ENCODE measurements around the gene EXOC7.

The EXOC7 gene

DNA sequence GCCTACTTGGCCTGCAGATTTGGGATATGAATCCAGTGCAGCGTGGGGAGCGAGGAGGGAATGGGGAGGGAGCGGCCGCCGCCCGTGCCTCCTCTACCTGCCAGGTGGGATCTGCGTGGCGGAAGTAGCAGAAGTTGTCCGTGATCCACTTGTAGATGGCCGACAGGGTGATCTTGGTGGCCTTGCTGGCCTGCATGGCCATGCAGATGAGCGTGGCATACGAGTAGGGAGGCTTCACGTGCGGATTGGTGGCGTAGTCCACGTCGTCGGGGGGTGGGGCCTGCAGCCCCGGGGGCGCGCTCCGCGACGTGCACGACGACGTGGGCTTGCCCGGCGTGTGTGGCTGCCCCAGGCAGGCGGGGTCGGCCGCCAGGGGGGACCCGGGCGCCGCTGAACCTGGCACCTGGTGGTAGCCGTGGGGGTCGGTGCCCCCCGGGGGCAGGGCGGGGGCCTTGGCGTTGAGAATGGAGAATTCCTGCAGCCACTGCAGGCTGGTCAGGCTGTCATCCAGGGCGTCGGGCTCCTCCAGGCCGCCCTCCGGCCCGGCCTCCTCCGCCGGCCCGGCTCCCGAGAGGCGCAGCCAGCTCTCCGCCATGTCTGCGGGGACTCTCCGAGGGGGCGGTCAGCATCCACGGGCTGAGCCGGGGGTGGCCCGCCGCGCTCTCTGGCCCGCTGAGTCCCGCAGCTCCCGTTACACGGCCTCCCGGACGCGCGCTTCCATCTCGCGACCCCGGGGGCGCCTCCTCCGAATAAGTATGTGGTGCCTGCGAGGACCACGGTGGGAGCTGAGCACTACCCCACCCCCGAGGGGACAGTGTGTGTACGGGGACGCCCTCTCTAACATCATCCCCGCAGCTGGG is 36.4 kb upstream of the EXOC7 start:
- intact Hi-C loops (cut with DNase I) = loop anchor here (10.0 kb wide), 1 partner anchor 45 kb away; no protein-coding TSS in a partner anchor
- no peak for DNase-seq

GRCh38 chr17:76138896-76139752 is 35.5 kb upstream of the EXOC7 start:
- intact Hi-C loops (cut with DNase I) = loop anchor here (10.0 kb wide), 1 partner anchor 46 kb away; no protein-coding TSS in a partner anchor
- peak in 1 of 42 donors; percentile 39 for DNase-seq

GRCh38 chr17:76138234-76138895 is 34.8 kb upstream of the EXOC7 start:
- peak; percentile 33 to 91 (median 71) for DNase-seq
- intact Hi-C loops (cut with DNase I) = loop anchor here (10.0 kb wide), 1 partner anchor 46 kb away; no protein-coding TSS in a partner anchor

- intact Hi-C loops (cut with DNase I) = loop anchor here (10.0 kb wide), 1 partner anchor 47 kb away; no protein-coding TSS in a partner anchor
- DNase-seq = no peak
Observed at GRCh38 chr17:76137351-76138233, 34.0 kb upstream of the EXOC7 start.

- intact Hi-C loops (cut with DNase I) = loop anchor here (10.0 kb wide), 1 partner anchor 48 kb away; no protein-coding TSS in a partner anchor
Observed at GRCh38 chr17:76137001-76137350, 33.4 kb upstream of the EXOC7 start.

GRCh38 chr17:76136276-76137000 is 32.9 kb upstream of the EXOC7 start:
- DNase-seq = no peak
- intact Hi-C loops (cut with DNase I) = loop anchor here (10.0 kb wide), 1 partner anchor 48 kb away; no protein-coding TSS in a partner anchor

More at GRCh38 chr17:76137001-76137350, 33.4 kb upstream of the EXOC7 start:
- DNase-seq = peak in 1 of 42 donors; percentile 25

- intact Hi-C loops (cut with DNase I) = loop anchor here (10.0 kb wide), 1 partner anchor 49 kb away; no protein-coding TSS in a partner anchor
- no peak for DNase-seq
Observed at GRCh38 chr17:76135810-76136188, 32.2 kb upstream of the EXOC7 start.

DNA sequence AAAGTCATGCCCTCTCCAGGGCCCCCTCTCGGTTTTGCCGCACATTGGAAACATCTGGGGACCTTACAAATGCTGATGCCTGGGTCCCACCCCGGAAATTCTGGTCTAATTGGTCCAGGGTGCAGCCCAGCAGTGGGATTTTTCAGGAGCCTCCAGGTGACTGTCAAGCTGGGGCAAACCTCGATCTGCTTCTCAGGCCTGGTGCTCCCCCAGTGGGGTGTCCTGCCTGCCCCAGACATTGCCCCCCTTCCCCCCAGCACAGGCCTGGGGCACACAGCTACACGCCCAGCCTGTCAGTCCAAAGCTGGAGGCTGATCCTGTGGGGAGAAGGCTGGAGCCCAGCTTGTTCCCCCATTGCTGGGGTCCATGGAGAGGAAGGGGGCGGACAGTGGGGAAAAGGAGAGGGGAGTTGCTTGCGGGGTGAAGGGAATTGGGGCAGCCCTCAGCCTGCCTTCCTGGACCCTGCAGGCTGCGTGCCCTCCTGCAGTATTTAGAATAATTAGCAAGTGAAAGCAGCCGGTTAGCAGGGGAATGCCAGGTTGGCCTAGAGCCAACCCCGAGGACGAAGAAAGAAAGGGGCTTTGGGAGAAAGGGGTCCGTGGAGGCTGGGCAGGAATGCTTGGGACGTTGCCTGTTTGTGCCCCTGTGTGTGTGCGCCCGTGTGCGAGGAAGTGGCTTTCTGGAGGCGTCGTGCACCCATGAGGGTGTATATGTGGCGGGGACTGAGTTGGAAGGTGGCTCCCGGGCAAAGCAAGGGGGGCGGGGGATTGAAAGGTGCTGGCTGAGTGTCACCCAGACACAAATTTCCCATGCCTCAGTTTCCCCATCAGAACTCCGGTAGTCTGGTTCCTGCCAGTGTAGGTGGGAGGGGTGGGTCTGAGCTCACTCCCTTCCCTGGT is 31.6 kb upstream of the EXOC7 start:
- intact Hi-C loops (cut with DNase I) = loop anchor here (10.0 kb wide), 1 partner anchor 50 kb away; no protein-coding TSS in a partner anchor
- no peak for DNase-seq

GRCh38 chr17:76132574-76133338 is 29.2 kb upstream of the EXOC7 start:
- no peak for DNase-seq
- intact Hi-C loops (cut with DNase I) = loop anchor here (10.0 kb wide), 1 partner anchor 52 kb away; no protein-coding TSS in a partner anchor

DNA sequence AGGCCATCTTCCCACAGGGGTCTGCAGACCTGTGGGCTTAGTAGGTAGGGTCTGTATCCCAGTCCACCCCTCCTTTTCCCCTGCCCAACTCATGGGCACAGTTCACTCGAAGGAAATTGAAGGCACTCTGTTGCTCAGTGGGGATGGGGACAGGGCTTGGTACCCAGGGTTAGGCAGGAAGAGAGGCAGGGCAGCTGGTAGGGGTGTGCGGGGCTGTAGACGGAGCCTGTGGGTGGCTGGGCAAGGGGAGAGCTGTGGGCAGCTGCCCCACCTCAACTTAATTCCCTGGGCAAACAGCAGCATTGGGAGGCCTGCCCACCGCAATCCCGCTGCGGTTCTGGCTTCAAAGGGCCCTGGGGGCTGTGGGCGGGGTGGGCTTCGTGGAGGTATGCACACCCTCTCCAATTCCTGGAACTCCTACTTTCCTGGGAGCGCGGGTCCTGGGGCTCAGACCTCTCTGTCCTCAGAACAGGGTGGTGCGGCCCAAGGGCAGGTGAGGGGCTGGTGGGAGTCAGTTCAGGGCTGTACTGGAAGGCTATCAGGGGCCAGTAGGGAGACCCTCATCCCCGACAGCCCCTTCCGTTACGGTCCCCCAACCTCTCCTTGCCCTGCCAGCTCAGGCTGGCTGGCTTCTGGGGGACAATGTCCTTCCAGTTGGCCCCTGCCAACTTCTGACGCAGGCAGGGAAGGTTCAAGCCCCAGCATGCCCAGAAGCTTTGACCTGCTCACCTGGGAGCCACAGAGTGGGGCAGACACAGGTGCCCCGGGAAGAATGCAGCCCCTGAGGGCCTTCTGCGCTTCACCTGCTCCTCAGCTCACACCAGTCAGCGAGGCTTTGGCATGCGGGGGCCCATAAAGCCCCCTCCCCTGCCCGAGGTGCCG is 28.3 kb upstream of the EXOC7 start:
- intact Hi-C loops (cut with DNase I) = loop anchor here (10.0 kb wide), 1 partner anchor 53 kb away; no protein-coding TSS in a partner anchor
- no peak for DNase-seq

- intact Hi-C loops (cut with DNase I) = loop anchor here (10.0 kb wide), 1 partner anchor 54 kb away; no protein-coding TSS in a partner anchor
Observed at GRCh38 chr17:76131051-76131691, 27.6 kb upstream of the EXOC7 start.

DNA sequence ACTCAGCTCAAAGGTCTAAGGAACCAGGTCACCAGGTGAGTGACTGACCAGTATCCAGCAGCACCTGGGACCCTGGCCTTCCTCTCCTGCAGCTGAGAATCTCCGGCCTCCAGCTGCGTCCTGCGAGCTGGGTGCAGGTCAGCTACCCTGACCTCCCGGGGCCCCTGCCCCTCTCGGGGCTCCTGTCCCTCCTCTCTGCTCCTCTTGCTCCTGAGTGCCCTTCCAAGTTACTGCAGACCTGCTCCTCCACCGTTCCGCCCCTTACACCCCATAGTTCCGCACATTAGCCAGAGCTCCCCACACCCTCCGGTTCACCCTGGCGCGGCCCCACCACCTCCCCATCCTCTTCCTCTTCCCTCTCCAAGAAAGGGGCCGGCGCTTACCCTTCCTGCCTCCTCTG is 26.9 kb upstream of the EXOC7 start:
- DNase-seq = no peak
- intact Hi-C loops (cut with DNase I) = loop anchor here (10.0 kb wide), 1 partner anchor 54 kb away; no protein-coding TSS in a partner anchor

More at GRCh38 chr17:76131051-76131691, 27.6 kb upstream of the EXOC7 start:
- DNase-seq = no peak

GRCh38 chr17:76125922-76126321 is 22.3 kb upstream of the EXOC7 start:
- no peak for DNase-seq
- intact Hi-C loops (cut with DNase I) = no loop called here

GRCh38 chr17:76125391-76125675 is 21.7 kb upstream of the EXOC7 start:
- intact Hi-C loops (cut with DNase I) = no loop called here
- no peak for DNase-seq
